GM12892 (cell line): ENCODE measurements around the gene AMZ2.

ENCODE experiments used
- POLR2A ChIP-seq: IDR thresholded peaks from 2 replicates; pipeline ENCODE4 v1.6.1; 2011; ENCODE audit warnings: low read depth, low read length, control low read depth
- TAF1 ChIP-seq: IDR thresholded peaks from 2 replicates; pipeline ENCODE4 v1.6.1; 2011; ENCODE audit warnings: low read depth, mild to moderate bottlenecking, control low read depth, low read length, borderline replicate concordance

DNA sequence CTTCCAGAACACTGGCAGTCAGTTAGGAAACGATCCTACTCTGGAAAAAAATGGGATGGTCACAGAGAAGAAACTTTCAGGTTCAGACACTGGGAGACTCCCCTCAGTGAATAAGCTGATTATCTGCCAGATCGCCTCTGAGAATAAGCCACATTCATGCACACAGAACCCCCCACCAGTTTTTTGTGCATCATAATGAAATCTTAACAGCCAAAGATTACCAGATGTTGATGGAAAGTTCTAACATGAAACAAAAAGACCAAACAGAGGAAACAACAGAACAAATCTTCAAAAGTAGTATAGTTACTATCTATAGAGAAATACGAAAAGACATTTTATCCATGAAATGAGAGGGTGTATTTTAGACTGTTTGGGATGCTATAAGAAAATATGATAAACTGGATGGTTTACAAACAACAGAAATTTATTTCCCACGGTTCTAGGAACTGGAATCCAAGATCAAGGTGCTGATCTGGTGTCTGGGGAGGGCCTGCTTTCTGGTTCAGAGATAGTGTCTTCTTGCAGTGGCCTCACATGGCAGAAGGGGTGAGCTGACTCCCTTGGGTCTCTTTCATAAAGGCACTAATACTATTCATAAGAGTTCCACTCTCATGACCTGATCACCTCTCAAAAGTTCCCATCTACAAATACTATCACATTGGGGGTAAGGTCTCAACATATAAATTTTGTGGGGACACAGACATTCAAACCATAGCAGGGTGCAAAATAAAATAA lies 8.0 kb upstream of the AMZ2 start:
- TF ChIP-seq POLR2A (no peak), TAF1 (no peak)
